ENCODE measurements around the gene CCDC187. TPM values are rescaled to one million over a fixed set of nuclear protein-coding genes. Genes with fewer than 3 reads are reported as not detected.
"Not testable (repeated sequence)": the region's sequence is repeated elsewhere in the genome, so short reads cannot be mapped to it uniquely, and the experiment has no call there.

Gene CCDC187
- total RNA-seq, 1 donor from 2014 or later, result 0.10 TPM

DNA sequence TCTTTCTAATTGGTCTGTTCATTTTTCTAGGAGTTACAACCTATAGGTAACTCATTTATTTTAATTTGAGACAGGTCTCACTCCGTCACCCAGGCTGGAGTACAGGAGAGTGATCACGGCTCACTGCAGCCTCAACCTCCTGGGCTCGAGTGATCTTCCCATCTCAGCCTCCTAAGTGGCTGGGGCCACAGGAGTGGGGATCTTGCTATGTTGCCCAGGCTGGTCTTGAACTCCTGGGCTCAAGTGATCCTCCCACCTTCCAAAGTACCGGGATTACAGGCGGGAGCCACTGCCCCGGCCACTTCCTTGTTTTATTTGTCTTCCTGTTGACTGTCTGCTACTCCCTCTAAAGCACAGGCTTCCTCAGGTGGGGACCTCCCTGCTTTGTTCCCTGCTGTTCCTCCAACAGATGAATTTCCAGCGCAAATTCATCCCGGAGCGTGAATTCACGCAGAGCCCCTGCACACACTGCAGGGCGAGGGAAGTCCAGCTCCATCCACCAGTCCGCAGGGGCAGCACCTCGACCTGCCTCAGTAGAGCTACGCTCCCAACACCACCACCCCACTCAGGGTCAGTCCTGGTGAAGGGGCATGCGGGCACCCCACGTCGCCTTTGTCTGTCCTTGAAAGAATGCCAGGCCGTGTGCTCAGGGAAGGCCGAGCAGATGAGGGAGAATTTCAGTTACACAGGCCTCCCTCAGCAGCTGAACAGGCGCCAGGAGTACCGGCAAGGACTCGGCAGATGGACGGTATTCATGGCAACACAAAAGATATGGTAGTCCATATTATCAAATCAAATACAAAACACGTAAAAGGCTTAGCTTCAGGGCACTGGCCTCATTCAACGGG lies 64.5 kb downstream of the CCDC187 start:
- DNase-seq, result no peak

DNA sequence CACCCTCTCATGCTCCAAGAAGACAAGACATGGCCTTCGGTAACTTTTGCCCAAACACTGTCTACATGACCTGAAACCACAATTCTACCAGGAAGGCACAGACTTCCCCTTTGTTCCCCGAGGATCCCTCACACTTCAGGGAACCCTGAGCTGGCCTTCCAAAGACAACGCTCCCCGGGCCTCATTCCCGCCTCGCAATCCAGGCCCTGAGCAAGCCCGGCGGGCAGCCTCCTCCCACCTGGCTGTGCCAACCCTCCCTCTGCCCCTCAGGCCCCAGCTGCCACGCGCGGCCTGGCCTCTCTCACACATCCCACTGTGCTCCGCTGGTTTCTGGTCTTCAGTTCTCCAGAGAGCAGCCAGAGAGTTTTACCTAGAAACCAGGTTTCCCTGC lies 65.6 kb downstream of the CCDC187 start:
- DNase-seq, result no peak

DNA sequence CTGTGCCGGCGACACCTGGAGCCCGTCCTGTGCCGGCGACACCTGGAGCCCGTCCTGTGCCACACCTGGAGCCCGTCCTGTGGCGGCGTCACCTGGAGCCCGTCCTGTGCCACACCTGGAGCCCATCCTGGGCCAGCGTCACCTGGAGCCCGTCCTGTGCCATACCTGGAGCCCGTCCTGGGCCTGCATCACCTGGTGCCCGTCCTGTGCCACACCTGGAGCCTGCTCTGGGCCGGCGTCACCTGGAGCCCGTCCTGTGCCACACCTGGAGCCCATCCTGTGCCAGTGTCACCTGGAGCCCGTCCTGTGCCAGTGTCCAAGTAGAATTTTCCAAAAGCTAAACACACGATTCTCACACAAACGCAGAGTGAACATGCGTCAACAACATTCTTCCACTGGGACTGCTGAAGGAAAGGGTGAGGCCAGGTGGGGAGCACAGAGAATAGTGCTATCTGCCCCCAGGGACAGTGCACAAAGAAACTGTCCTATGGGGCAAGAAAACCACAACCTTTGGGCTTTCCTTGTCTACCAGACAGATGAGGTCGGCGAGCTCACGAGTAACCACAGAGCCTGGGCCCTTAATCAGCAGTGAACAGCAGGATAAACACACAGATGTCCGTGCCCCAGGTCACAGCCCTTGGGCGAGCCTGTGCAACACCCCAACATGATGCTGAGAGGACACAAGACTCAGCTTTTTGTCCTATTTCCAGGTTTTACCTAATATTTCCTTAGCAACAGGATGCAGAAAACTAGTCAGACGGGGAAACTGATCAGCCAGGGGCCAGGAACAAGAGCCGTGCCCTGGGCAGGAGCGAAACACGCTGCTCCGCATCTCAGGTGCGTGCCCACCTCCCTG lies 66.2 kb downstream of the CCDC187 start:
- DNase-seq, result no peak

DNA sequence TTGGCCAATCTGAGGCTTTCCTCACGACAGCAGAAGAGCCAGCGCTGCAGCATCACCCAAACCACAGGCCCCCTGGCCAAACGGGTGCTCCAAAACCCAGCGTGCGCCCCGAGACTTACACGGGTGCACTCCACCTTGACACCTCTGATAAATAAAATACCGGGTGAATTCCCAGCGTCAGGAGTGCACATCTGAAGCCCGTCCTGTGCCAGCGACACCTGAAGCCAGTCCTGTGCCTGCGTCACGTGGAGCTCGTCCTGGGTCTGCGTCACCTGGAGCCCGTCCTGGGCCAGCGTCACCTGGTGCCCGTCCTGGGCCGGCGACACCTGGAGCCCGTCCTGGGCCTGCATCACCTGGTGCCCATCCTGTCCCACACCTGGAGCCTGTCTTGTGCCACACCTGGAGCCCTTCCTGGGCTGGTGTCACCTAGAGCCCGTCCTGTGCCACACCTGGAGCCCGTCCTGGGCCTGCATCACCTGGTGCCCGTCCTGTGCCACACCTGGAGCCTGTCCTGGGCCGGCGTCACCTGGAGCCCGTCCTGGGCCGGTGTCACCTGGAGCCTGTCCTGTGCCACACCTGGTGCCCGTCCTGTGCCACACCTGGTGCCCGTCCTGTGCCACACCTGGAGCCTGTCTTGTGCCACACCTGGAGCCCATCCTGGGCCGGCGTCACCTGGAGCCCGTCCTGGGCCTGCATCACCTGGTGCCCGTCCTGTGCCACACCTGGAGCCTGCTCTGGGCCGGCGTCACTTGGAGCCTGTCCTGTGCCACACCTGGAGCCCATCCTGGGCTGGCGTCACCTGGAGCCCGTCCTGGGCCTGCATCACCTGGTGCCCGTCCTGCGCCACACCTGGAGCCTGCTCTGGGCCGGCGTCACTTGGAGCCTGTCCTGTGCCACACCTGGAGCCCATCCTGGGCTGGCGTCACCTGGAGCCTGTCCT lies 67.2 kb downstream of the CCDC187 start:
- DNase-seq, result not testable (repeated sequence)

DNA sequence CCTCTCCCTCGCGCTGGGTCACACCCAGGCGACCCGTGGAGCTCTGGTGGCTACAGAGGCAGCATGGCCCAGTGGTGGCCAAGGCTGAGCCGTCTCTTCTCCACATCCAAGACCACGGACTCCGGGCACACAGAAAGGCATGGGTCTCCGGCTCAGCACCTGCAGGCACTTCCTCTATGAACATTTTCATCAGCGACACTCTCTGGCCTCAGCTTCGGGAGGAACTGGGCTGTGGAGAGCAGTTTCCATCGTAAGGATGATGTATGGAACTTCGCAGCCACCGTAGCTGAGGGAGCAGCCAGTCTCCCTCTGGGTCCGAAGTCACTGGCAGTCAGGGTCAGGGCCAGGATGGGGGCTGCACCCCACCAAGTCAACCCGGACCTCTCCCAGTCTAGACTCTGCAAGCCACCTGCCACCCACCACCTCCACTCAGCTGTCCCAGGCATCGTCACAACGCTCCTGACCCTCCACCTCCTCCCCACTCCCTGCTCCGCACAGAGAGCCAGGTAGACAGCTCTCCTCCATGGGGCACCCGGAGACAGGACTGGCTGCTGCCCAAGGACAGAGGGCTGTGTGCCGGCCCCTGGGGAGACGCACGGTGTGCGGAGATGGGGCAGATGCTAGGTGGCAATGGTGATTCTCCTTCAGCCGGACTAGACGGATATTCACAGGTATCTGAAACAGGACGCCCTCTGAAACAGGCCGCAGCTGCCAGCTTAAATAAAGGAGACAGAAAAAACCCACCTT lies 68.0 kb downstream of the CCDC187 start:
- no peak for DNase-seq

DNA sequence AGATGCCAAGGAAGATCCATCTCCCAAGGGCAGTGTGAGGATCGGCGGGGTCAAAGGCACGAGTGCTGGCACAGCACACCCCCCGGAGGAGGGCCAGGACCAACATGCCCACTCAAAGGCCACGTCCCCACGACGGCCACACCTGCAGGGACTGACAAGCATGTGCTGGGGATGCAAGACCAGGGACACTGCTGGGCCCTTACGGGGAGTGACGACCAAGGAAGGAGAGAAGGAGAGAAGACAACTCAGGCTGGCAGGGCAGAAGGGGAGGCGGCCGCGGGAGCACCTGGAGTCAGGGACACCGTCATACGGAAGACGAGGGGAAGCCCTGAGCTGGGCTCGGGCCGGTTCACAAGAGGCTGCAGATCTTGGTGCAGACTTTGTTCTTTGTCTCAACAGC lies 68.7 kb downstream of the CCDC187 start:
- no peak for DNase-seq

DNA sequence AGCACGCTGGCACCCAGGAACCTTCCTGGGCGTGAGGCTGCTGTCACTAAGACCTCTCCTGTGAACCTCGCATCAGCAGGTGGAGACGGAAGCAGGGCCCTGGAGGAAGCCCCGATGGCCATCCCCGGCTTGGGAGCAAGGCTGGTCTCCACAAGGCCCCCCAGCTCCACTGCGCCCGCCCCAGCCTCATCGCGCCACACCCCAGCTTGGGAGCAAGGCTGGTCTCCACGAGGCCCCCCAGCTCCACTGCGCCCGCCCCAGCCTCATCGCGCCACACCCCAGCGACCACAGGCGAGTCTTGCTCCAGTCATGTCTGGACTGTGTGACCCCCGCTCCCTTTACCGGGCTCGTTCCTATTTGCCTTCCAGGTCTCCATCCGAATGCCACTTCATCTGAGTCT lies 69.3 kb downstream of the CCDC187 start:
- DNase-seq, result no peak

DNA sequence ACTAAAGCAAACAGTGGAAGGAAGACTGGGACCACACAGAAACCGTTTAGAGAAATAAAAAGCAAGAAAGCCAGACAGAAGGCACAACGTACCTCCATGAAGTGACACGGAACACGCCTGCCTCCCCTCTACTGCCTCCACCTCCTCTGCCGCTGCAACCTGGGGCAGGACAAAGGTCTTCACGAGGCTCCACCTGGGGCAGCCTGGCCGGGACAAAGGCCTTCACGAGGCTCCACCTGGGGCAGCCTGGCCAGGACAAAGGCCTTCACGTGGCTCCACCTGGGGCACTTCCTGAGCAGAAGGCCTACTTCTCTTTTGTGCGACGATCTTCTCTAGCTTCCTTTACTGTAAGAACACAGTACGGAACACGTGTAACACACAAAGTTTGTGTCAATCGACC lies 70.0 kb downstream of the CCDC187 start:
- DNase-seq, result no peak

DNA sequence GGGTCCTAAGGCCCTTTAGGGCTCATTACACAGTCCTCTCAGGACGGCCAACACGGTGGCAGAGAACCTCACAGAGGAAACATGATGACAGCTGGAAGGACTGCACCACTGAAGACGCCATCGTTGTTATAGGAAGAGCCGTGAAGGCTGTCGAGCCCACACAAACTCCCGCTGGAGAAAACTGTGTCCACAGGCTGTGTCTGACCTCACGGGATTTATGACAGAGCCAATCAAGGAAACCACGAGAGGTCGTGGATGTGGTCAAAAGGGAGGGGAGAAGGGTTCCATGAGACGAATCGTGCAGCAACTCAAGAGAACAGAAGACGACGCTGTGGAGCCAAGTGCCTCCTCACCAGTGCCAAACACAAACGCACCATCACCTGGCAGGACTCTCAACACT lies 70.5 kb downstream of the CCDC187 start:
- no peak for DNase-seq

DNA sequence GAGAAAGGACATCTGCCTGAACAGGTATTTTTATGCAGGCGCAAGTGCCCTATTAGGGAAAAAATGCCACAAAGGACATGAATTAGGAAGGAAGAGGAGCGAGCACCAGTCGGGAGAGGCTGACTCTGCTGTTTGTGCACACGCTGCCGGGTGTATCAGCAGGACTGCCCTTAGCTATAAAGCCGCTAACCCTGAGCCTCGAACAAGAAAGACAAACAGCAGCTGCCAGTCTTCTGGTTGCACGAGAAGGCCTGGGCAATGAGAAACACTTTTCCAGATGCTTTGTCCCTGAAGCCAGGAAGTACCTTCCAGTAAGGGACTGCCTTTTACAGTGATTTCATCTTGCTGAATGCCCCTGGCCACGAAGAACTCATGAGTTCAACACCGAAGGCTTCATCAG lies 70.9 kb downstream of the CCDC187 start:
- DNase-seq, result no peak

DNA sequence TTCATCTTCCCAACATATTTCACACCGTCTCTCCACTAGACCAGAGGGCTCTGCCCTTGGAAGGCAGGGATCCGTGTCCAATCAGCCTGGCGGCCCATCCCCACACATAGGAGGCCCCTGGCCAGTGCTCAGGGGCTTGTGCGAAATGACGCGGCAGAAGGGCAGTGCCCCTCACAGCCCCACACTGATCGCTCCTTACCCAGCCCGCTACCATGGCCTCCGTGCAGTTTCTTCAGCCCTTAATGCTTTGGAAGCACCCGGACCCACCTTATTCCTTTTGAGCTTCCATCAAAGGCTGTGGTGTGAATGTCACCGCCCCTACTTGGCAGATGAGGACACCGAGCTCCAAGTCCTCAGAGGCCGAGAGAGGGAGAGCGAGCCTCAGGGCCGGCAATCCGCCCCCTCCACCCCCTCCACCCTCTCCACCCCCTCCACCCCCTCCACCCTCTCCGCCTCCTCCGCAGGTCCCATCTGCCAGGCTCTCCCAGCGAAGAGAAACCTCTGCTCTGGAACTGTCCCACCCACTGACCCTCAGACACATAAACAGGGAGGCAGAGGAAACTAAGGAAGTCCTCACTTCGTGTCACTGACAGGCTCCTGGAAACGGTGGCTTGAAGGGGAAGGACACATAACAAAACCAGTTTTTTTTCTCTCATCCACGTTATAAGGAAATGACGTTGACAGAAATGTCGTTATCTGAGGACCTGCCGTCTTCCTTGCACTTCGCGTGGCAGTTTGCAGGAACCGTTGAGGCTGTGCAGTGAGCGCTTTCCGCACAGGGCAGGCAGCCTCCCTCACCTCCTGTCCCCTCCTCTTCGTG lies 72.2 kb downstream of the CCDC187 start:
- no peak for DNase-seq

DNA sequence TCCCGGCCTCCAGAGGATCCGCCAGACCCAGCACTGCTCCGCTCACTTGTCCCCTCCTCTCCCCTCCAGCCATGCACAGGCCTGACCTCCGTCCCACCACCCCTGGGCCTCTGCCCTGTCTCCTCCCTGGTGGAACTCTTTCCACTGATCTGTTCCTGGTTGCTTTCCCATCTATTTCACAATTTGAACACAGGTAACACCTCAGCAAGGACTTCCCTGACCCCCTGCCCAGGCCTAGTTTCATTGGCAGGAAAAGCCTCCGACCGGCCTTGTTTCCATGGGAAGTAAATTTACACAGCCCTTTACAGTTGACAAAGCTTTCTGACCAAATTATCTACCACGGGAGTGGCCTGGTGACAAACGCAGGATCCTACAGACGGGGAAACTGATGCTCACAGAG lies 73.1 kb downstream of the CCDC187 start:
- DNase-seq, result no peak

DNA sequence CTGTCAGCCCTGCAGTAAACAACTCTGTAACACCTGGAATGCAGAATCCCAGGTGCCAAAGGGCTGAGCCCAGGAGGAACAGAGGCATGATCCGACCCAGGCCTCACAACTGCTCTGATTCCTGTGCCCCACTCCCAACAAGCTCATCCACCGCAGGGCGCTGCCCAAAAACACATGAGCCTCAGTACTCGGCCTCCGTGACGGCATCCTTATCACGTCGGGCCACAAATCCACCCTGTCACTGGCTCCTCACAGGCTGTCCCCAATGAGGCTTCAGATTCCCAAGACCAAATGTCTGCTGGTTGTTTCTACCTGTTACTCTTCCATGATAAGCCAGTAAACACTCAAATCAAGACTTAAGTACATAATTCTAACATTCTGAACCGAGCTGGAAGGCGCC lies 73.5 kb downstream of the CCDC187 start:
- DNase-seq, result no peak

DNA sequence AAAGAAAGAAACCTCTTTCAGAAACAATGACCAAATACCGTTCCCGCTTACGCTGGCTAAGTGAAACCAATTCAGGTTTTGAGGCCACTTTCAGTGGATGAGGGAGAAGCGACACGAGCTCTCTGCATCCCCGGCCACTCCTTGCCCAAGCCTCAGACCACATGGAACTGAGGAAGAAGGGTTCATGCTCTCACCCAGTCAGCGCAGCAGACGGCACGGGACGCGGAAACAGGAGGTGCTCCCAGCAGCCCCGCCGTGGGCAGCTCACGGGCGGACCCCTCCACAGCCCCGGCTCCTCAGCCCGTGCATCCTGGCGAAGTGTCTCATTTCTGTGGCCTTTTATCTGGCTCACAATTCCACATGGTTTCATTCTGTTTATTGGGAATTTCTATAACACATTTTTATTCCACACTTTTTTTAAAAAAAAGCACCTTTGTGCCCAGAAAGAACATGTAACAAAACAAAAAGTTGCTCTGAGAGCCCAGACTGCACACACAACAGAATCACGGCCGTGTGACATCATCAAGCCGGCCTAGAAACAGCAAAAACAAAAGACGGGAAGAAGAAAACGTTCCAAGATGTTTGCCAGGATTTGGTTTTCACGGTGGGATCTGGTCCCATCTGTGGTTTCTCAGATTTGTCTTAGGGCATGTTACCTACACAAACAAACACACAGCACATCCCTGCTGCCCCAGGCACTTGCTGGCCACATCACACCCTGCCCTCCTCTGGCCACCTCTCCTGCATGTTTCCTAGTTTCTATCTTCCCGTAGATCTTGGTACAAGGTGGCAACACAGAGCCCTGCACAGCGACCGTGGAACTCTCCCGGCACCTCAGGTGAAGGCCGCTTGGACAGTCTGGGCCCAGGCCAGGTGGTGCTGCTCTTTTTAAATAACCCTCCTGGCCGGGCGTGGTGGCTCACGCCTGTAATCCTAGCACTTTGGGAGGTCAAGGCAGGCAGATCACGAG lies 74.5 kb downstream of the CCDC187 start:
- DNase-seq, result no peak

DNA sequence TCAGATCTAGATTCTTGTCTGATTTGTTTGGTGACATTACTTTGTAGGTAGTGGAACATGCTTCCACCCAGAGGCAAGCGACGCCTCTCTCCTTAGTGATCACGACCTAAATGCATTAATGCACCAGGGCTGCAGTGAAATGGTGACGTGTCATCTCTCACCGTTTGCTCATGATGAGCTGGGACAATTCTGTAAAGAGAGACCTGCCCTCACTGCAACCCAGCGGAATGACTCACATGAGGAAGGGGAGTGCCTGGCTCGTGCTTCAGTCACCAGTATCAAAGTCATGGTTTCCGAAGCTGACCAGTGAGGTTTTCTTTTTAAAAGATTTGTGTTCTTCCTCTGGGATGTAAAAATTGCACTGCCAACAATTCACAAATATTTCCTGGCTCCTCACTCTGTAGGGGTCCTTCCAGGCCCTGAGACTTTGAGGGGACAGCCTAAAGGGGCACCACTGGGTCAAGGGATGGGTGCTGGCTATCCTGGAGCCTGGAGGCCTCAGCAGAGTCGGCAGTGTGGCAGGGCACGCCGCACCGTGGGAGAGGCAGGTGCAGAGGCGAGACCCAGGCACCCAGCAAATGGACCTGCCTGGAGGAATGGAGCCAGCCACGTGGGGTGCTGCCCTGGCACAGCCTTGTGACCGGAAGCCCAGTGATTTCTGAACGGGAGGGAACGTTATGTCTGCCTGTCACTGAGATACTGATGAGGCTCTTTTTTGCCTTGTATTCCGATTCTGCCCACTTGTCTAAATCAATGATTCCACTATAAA lies 75.6 kb downstream of the CCDC187 start:
- no peak for DNase-seq

DNA sequence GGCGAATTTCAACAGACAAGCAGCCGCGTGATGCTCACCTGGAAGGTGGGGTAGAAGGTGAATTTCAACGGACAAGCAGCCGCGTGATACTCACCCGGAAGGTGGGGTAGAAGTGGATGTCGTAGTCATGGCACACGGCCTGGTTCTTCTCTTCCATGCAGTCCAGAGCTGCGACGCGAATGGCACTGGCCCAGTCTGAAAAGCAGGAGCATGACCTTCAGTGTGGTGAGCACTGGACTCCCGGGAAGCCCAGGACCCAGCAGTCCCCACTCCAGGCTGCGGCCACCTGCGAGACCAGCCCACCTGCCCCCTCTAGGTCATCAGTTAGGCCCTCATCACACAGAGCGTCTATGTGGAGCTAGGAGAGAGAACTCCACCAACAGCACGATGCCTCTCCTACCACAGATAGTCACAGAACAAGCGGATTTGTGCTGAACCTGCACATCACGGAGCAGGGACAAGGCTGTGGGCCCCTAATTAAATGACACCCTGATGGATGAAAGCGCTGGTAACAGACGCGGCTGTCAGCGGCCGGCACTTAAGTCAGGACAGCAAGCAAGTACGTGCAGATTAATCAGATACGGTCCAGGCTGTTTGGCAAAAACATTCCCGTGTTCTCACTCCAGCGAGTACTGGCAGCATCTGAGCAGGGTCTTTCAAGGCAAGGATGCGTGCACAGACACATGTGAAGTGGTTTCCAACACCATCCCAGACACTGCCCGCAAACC lies 77.0 kb downstream of the CCDC187 start:
- DNase-seq, result no peak

DNA sequence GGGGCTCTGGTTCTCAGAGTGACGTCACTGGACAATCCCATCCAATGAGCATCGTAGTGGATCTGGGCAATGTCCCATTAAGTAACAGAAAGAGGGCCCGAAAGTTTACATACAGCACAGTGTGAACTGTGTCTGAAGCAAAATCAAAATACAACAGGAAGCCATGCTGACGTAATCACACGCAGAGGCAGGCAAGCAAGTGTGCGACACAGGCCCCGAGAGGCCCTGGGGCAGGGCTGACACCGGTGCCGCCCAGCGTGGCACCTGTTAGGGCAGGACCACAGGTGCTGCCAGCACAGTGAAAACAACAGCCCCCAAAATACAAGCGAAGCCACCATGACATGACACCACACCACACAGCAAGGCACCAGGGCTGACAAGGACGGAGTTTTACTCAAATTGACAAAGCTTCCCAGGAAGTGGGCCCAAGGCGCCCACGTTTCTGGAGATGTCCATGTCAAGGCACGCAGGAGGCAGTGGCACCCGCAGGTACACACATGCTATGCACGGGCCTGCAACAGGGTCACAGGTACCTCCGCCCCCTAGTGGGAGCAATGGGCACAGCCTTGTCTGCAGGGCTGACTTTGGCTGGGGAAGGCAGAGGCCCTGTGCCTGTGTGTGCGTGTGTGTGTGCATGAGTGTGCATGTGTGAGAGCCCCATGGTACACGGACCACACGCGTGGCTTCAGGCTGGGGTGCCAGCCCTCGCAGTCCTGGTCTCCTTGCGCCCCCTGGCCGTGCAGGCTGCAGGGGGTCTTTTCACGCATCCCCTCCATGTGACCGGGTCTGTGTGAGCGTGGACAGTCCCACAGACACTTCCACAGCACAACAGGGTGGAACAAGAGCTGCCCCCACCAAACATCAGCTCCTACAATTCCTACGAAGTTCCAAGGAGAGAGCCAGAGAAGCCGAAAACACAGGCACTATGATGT lies 77.9 kb downstream of the CCDC187 start:
- DNase-seq, result peak; percentile 4

All from skin of body (tissue), 2 donors.